Stimulated activated CD8-positive, alpha-beta memory T cell treated with anti-CD3 and anti-CD28 coated beads, Interleukin-15, amount 100 ng/mL, for 48 hours (primary cell): ENCODE data around the gene GATA1.
"Not testable (repeated sequence)": the region's sequence is repeated elsewhere in the genome, so short reads cannot be mapped to it uniquely, and the experiment has no call there.

ENCODE experiments used
- DNase-seq, 2 donors: peaks; one replicate each; pipeline ENCODE4 v3.0.0-alpha.2; 2020; ENCODE audit warnings: low read depth in 2 of 2

Gene GATA1

GRCh38 chrX:48814722-48815121 is 28.3 kb downstream of the GATA1 start:
- DNase-seq: no peak

DNA sequence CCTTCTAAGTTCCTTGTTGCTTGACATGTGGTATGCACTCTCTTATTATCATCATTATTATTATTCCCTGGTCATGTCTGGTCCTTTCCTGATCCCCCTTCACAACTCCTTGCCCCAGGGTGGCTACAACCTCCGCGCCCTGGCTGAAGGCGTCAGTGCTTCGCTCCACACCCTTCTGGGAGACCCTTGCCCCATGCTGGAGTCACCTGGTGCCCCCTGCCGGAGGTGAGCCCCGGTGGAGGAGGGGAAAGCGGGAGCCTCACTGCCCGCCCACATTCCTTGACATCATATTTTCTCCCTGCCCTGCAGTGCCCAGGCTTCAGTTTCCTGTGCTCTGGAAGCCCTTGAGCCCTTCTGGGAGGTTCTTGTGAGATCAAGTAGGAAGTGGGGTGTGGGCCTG is 28.9 kb downstream of the GATA1 start:
- DNase-seq: no peak

DNA sequence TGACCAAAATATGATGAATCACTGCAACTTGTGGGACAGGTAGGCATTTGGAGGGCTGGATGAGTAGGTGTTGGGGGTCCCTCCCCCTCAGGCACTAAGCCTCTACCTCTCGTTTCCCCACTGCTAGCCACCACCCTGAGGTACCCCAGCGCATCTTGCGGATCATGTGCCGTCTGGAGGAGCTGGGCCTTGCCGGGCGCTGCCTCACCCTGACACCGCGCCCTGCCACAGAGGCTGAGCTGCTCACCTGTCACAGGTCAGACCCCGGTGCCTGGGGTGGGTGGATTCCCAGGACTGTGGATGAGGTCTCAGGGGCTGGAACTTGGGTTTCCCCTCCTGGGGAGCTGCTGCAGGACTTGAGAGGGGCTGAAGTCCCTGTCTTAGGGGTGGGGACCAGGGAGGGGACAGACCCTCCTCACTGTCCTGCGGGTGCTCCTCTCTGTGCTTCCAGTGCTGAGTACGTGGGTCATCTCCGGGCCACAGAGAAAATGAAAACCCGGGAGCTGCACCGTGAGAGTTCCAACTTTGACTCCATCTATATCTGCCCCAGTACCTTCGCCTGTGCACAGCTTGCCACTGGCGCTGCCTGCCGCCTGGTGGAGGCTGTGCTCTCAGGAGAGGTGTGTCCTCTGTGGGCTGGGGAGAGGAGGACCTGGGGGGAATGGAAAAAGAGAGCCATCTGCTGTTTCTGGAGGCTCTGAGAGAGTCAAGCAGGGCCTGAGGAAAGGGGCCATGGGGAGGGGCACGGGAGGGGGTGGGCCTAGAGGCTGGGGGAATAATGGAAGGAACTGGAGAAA is 29.8 kb downstream of the GATA1 start:
- no peak for DNase-seq

- no peak for DNase-seq
These were observed 31.7 kb downstream of the GATA1 start for GRCh38 chrX:48818098-48818497.

- no peak for DNase-seq
These were observed 32.5 kb downstream of the GATA1 start for GRCh38 chrX:48818866-48819265.

- DNase-seq: not testable (repeated sequence)
These were observed 33.0 kb downstream of the GATA1 start for GRCh38 chrX:48819394-48819793.

GRCh38 chrX:48823053-48823452 is 36.7 kb downstream of the GATA1 start:
- no peak for DNase-seq

DNA sequence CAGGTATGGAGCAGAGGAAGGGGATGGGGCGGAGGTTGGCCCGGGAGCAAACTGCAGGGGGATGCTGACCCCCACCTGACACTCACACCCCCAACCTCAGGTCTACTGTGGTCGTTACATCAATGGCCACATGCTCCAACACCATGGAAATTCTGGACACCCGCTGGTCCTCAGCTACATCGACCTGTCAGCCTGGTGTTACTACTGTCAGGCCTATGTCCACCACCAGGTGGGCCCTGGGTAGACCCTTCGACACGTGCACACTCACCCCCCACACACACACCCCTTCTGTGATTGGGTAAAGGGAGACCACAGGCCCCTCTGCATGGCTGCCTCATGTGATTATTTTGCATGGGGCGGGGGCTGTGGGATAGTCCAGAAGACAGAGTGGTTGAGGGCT is 37.7 kb downstream of the GATA1 start:
- DNase-seq: no peak

- DNase-seq: no peak
These were observed 39.9 kb downstream of the GATA1 start, which contains the start of gene ERAS for GRCh38 chrX:48826135-48826875. ERAS (plus strand) TSS chrX:48826513; CDS start chrX:48829124, 2,611 bp downstream.

- DNase-seq: no peak
These were observed 40.7 kb downstream of the GATA1 start for GRCh38 chrX:48826876-48827653.

DNA sequence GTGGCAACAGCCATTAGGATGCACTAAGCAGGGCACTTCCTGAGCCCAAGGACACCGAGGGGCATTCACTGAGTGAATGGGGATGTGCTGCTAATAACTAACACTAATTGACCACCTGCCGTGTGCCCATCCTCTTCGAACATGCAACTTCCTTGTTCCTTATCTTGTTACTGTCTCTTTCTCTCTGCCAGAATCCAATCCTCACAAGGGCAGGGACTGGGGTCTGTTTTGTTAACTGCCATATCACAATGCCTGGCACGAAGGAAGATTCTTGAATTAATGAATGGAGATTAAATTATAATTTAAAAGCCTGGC is 41.2 kb downstream of the GATA1 start:
- no peak for DNase-seq

- no peak for DNase-seq
These were observed 42.8 kb downstream of the GATA1 start for GRCh38 chrX:48829016-48829735.

GRCh38 chrX:48831136-48831908 is 44.9 kb downstream of the GATA1 start:
- DNase-seq: no peak

GRCh38 chrX:48831909-48832291 is 45.5 kb downstream of the GATA1 start:
- DNase-seq: no peak

GRCh38 chrX:48833542-48834138 is 47.2 kb downstream of the GATA1 start:
- no peak for DNase-seq

- no peak for DNase-seq
These were observed 48.0 kb downstream of the GATA1 start for GRCh38 chrX:48834383-48834709.

GRCh38 chrX:48835524-48836329 is 49.3 kb downstream of the GATA1 start, which contains the start of gene PCSK1N:
PCSK1N (minus strand) TSS chrX:48835610; CDS start chrX:48835532, 78 bp downstream.
- DNase-seq: peak; percentile 4 to 19

- DNase-seq: no peak
These were observed 53.3 kb downstream of the GATA1 start for GRCh38 chrX:48839686-48840085.
